WTC11 (cell line): ENCODE results near the gene AARSD1. TPM values are rescaled to one million over a fixed set of nuclear protein-coding genes. Genes with fewer than 3 reads are reported as not detected.
"Not testable (repeated sequence)": the region's sequence is repeated elsewhere in the genome, so short reads cannot be mapped to it uniquely, and the experiment has no call there.

ENCODE experiments used
- ATAC-seq: fragments of 200-7000 bp; cut with Tn5 transposase; 2 replicates; pipeline ENCODE4 v1.10.0; 2021; ENCODE audit warnings: mild to moderate bottlenecking, moderate library complexity
- CTCF ChIA-PET: fragments of 300-600 bp; sonication (Branson Sonifier 250); formaldehyde crosslinking; loops from one replicate; lab custom pipeline; 2021; ENCODE audit warnings: antibody characterized with exemption; lab: Charles Lee
- POLR2A ChIA-PET: fragments of 350-600 bp; sonication (Branson Sonifier 250); formaldehyde crosslinking; loops from one replicate; lab custom pipeline; 2021; ENCODE audit warnings: antibody characterized with exemption; lab: Charles Lee
- DNase-seq: peaks from one replicate; pipeline ENCODE4 v3.0.0; 2021; ENCODE audit warnings: low spot score
- H3K27ac Mint-ChIP-seq: 2 replicates; pipeline ENCODE4 v1.8.0; 2021; ENCODE audit warnings: mixed read lengths
- H3K27me3 Mint-ChIP-seq: 2 replicates; pipeline ENCODE4 v1.8.0; 2021; ENCODE audit warnings: low read depth, mild to moderate bottlenecking, moderate library complexity, mixed read lengths
- H3K36me3 Mint-ChIP-seq: 2 replicates; pipeline ENCODE4 v1.8.0; 2021; ENCODE audit warnings: mixed read lengths
- H3K4me1 Mint-ChIP-seq: 2 replicates; pipeline ENCODE4 v1.8.0; 2022; ENCODE audit warnings: mixed read lengths
- H3K4me3 Mint-ChIP-seq: 2 replicates; pipeline ENCODE4 v1.8.0; 2021; ENCODE audit warnings: mild to moderate bottlenecking, moderate library complexity, mixed read lengths
- H3K9me3 Mint-ChIP-seq: 2 replicates; pipeline ENCODE4 v1.8.0; 2021; ENCODE audit warnings: mixed read lengths
- CREM ChIP-seq: sonication (generic); formaldehyde crosslinking; IDR thresholded peaks from 2 replicates; pipeline ENCODE4 v1.8.1; 2022; ENCODE audit warnings: mild to moderate bottlenecking, missing genetic modification reagents, moderate library complexity
- ERG ChIP-seq: fragments of 250-450 bp; sonication (Bioruptor Pico); IDR thresholded peaks from 2 replicates; pipeline ENCODE4 v1.8.0; 2021; ENCODE audit warnings: mild to moderate bottlenecking
- GTF2I ChIP-seq: fragments of 250-450 bp; sonication (Bioruptor Pico); conservative IDR thresholded peaks from 2 replicates; pipeline ENCODE4 v1.4.0; 2021; ENCODE audit warnings: mild to moderate bottlenecking
- NFATC4 ChIP-seq: fragments of 250-450 bp; sonication (Bioruptor Pico); IDR thresholded peaks from 2 replicates; pipeline ENCODE4 v1.9.0; 2021; ENCODE audit warnings: mild to moderate bottlenecking
- PRRX2 ChIP-seq: fragments of 250-450 bp; sonication (Bioruptor Pico); IDR thresholded peaks from 2 replicates; pipeline ENCODE4 v1.8.0; 2021; ENCODE audit warnings: mild to moderate bottlenecking
- TCF7 ChIP-seq: sonication (generic); formaldehyde crosslinking; IDR thresholded peaks from 2 replicates; pipeline ENCODE4 v1.8.0; 2022; ENCODE audit warnings: mild to moderate bottlenecking, low read depth, missing genetic modification reagents, moderate library complexity
- ZNF416 ChIP-seq: fragments of 250-450 bp; sonication (Bioruptor Pico); IDR thresholded peaks from 2 replicates; pipeline ENCODE4 v1.9.0; 2021; ENCODE audit warnings: mild to moderate bottlenecking, inconsistent platforms
- ZNF425 ChIP-seq: fragments of 250-450 bp; sonication (Bioruptor Pico); conservative IDR thresholded peaks from 2 replicates; pipeline ENCODE4 v1.9.0; 2021; ENCODE audit warnings: mild to moderate bottlenecking
- ZNF512 ChIP-seq: sonication (generic); formaldehyde crosslinking; IDR thresholded peaks from 2 replicates; pipeline ENCODE4 v1.8.1; 2022; ENCODE audit warnings: missing genetic modification reagents, borderline replicate concordance
- ZNF532 ChIP-seq: fragments of 250-450 bp; sonication (Bioruptor Pico); IDR thresholded peaks from 2 replicates; pipeline ENCODE4 v1.9.0; 2021; ENCODE audit warnings: mild to moderate bottlenecking, borderline replicate concordance
- ZNF671 ChIP-seq: fragments of 250-450 bp; sonication (Bioruptor Pico); IDR thresholded peaks from 2 replicates; pipeline ENCODE4 v1.8.0; 2021; ENCODE audit warnings: mild to moderate bottlenecking
- total RNA-seq: library from RNA; stranded (reverse); gene quantifications from 3 replicates; pipeline ENCODE4 v1.2.3, GENCODE V29; 2021
- TF ChIP-seq, protein P1 (sequence below): fragments of 250-450 bp; sonication (Bioruptor Pico); IDR thresholded peaks from 2 replicates; pipeline ENCODE4 v1.9.0; 2021; ENCODE audit warnings: mild to moderate bottlenecking

AARSD1 gene
- total RNA-seq, 1 experiment from 2014 or later: 61.5 TPM

DNA sequence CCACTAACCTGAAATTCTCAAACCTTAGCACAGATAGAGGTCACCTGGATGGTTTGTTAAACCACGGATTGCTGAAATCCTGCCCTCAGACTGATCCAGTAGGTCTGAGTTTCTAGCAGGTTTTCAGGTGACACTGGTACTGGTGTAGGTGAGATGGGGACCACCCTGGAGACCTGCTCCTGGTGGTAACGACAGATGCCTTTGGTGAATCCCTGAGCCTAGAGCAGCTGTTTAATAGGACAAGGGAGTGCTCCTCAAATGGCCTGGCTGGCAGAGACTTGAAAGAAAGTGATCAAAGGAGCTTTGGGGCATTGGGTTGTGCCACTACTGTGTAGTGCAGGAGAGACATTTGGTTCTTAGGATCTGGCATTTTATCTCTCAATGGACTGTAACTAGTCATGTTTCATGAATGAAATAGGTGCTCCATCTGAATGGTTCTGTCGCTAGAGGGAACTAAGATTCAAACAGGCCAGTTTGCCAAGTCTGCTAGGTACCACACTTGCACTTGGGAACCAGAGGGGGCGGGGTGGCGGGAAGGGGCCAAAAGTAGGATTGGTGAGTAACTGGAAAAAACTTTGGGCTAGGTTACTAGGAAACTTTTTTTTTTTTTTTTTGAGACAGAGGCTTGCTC, 39.4 kb upstream of the AARSD1 start:
- H3K27me3 Mint-ChIP-seq: no peaks in the 10 kb centered on the region; the same call in 1 of the 2 replicates
- CTCF ChIA-PET: interaction anchor here (2.4 kb wide), 1 partner anchor 18 kb away, joined by 8 read pairs; the partner anchor contains the start of gene VAT1
- no peak overlapping the region for H3K4me3 Mint-ChIP-seq
- no peaks in the 10 kb centered on the region for H3K9me3 Mint-ChIP-seq
- ATAC-seq (peak; percentile 29), DNase-seq (no peak)
- POLR2A ChIA-PET: no interaction called here
- H3K4me1 Mint-ChIP-seq: peaks cover 26% of the 10 kb centered on the region
- TF ChIP-seq TCF7 (CRISPR knock-in tag) (no peak), ZNF512 (CRISPR knock-in tag) (no peak), ZNF532 (CRISPR knock-in tag) (0 out of 2 replicates have a peak, but pooled peaks have one; percentile 27), GTF2I (CRISPR knock-in tag) (no peak), PRRX2 (CRISPR knock-in tag) (peak; percentile 67; the same call in 1 of the 2 replicates), ZNF425 (CRISPR knock-in tag) (peak; percentile 82), NFATC4 (CRISPR knock-in tag) (peak; percentile 89), ERG (0 out of 2 replicates have a peak, but pooled peaks have one; percentile 20), CREM (CRISPR knock-in tag) (no peak), ZNF671 (CRISPR knock-in tag) (peak; percentile 87; the same call in 1 of the 2 replicates)
- TF ChIP-seq, protein P1, sequence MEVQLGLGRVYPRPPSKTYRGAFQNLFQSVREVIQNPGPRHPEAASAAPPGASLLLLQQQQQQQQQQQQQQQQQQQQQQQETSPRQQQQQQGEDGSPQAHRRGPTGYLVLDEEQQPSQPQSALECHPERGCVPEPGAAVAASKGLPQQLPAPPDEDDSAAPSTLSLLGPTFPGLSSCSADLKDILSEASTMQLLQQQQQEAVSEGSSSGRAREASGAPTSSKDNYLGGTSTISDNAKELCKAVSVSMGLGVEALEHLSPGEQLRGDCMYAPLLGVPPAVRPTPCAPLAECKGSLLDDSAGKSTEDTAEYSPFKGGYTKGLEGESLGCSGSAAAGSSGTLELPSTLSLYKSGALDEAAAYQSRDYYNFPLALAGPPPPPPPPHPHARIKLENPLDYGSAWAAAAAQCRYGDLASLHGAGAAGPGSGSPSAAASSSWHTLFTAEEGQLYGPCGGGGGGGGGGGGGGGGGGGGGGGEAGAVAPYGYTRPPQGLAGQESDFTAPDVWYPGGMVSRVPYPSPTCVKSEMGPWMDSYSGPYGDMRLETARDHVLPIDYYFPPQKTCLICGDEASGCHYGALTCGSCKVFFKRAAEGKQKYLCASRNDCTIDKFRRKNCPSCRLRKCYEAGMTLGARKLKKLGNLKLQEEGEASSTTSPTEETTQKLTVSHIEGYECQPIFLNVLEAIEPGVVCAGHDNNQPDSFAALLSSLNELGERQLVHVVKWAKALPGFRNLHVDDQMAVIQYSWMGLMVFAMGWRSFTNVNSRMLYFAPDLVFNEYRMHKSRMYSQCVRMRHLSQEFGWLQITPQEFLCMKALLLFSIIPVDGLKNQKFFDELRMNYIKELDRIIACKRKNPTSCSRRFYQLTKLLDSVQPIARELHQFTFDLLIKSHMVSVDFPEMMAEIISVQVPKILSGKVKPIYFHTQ (CRISPR knock-in tag): peak; percentile 71; the same call in 1 of the 2 replicates
- H3K36me3 Mint-ChIP-seq: peaks cover 51% of the 10 kb centered on the region
- H3K27ac Mint-ChIP-seq: peak overlapping the region; percentile 82

- H3K4me1 Mint-ChIP-seq: peaks cover 31% of the 10 kb centered on the region
- H3K4me3 Mint-ChIP-seq, CTCF ChIA-PET, DNase-seq, H3K9me3 Mint-ChIP-seq, H3K27me3 Mint-ChIP-seq, ATAC-seq: not testable (repeated sequence)
- TF ChIP-seq ZNF416 (CRISPR knock-in tag): peak; percentile 59; the same call in 1 of the 2 replicates
- peaks cover 54% of the 10 kb centered on the region for H3K36me3 Mint-ChIP-seq
- POLR2A ChIA-PET: interaction anchor here (0.6 kb wide), 1 partner anchor 308 kb away, joined by 4 read pairs; no protein-coding TSS in a partner anchor
- peak overlapping the region; percentile 63 for H3K27ac Mint-ChIP-seq
These were observed 36.6 kb upstream of the AARSD1 start for GRCh38 chr17:43000894-43001293.
